CD4-positive, alpha-beta T cell treated with Interleukin-6 for 4 hours (primary cell): ENCODE results near the gene EPGN.
A peak's percentile ranks its signal among the peaks of the same experiment; 100 is the strongest.

Source experiments
- DNase-seq: peaks from one replicate; pipeline ENCODE4 v3.0.0-alpha.2; 2020; ENCODE audit warnings: mixed read lengths

Gene EPGN, protein sequence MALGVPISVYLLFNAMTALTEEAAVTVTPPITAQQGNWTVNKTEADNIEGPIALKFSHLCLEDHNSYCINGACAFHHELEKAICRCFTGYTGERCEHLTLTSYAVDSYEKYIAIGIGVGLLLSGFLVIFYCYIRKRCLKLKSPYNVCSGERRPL

DNA sequence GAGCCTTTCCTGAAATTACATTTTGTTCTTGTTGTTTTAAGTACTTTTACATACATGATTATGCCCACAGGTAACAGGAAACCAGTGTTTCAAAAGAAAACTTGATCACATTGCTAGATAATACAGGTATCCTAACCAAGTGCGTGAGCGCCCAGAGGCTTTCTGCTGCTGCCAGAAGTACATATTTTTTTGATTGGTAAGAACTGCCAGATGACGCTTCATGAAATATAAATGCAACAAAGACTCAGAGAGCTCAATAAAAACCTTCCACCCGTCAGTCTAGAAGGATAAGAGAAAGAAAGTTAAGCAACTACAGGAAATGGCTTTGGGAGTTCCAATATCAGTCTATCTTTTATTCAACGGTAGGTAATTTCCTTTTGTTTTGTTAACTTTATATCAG, at the start of gene EPGN:
Gene EPGN (plus strand): TSS at position 256 of the 400 bp plus-strand sequence. CDS start 64 bp downstream, at position 320.
- peak; percentile 10 for DNase-seq

DNA sequence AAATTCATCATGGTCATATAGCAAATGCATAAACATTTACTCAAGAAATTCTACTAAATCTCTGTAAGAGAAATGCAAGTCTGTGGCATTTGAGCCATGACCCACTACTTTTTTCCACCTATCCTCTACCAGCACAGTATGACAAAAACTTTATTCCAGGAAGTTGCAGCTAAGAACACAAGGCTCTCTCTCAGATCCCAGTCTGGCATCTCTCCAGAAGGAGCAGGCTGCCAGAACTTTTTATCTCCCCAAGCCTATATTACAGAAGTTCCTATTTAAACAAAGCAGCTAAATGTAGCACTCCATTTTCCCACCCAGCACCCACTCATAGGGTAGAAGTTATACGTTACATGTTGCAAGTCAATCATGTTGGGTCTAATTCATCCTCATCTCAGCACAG, 49.3 kb upstream of the EPGN start:
- no peak for DNase-seq

DNA sequence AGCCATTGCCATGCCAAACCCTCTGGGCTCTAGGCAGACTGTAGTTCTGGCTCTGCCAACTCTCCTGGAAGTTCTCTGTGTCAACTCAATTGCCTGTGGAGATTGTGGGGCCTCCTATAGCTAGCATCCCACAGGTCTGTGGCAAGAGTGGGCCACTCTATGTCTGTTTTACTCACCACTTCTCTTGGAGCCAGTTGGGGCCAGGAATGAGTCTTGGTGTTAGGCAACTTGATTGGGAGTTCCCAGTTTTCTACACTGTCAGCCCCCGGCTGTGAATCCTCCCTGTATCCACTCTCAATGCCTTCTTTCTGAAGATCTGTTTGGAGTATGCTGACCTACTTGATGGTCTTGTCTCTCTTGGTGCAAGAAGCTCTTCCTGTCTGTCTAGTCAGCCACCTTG, 48.2 kb upstream of the EPGN start:
- no peak for DNase-seq

DNA sequence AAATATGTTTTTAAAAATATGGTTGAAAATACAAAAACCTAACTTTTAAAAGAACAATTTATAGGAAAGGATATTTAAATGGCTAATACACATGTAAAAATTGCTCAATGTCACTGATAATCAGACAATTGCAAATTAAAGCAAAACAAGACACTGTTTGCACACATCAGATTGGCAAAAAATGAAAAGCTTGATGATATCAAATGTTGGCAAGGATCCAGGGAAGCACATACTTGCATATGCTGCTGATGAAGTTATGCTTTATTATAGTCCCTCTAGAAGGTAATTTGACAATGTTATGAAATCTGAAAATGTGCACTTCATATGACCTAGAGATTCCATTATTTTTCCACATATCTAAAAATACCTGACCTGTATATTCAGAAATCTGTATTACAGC, 45.7 kb upstream of the EPGN start:
- DNase-seq, result no peak

DNA sequence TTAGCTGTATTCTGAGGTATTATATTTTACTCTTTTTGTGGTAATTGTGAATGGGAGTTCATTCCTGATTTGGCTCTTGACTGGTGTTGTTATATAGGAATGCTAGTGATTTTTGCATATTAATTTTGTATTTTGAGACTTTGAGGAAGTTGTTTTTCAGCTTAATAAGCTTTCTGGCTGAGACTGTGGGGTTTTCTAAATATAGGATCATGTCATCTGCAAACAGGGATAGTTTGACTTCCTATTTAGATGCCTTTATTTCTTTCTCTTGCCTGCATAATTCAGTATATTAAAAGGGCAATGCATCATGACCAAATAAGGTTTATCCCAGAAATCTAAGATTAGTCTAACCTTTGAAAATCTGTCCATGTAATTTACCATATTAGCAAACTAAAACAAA, 44.7 kb upstream of the EPGN start:
- no peak for DNase-seq

DNA sequence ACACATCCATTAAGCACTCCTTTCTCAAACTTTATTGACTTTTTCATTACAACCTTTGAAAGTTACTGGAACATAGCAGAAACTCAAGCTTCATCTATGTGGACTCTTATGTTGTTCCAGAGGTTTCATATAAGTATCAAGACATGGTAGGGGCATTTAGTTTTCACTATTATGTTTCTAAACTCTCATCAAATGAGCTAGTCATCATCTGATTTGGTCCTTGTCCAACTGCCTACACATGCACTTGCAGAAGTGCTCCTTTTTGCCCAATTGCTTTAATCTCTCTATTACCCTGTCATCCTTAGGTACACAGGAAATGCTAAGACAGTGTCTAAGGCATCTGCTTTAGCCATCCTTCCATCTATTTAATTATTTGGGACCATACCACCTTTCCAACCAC, 42.2 kb upstream of the EPGN start:
- DNase-seq, result no peak

DNA sequence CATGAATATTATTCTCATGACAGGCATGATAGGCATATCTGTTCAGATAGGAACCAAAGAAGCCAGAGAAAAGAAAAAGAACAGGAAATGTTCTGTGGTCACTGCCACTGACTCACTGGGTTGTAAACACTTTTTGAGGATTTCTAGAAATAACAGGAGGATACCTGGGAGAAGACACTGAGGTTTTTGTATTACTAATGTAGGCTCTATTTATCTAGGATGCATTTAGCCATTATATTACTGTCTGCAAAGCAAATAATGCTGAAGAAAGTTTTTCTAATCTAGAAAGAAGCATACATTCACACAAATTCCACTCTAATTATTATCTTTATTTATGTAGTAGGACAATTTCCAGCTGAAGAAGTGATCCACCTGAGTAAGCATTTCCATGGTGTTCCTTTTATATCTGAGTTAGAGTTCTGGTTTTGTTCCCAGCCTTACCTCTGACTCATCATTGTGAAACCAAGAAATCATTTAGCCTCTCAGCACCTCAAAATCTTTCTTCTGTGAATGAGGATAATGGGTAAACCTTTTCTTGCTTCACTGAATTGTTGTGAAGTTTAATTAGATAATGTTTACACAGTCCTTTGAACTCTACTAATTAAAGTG, 40.2 kb upstream of the EPGN start:
- no peak for DNase-seq

DNA sequence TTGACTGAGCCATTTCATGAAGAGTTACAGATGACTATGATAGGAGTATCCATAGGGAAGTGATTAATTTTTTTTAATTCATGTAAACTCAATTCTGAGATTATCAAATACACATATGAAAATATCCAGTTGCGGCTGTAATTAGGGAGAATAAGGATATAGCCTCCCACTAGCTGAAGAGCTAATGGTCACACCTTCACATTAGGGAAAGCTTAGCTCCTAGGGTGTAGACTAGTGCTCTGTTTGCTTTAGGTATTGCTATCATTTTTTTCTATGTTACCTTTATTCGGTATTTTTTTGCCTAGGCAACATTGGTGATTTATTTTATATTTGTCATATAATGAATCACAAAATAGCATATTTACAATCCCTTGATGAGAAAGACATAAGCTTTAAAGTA, 39.6 kb upstream of the EPGN start:
- DNase-seq, result no peak

DNA sequence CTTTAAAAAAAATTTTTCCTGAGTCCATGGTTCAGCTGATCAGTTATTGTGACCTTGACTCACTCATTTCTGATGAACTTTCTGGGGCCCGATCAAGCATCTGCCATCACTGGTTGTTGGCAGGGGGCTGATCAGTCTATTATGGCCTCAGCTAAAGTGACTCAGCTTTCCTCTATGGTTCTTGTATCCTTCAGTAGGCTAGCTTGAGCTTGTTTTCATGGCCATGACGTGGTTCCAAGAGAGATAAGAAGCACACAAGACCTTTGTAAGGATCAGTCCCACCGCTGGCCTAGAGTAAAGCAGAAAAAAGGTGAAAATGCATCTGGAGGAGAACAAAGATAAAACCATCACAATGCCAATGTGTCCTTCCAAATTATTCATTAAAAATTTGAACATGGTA, 29.8 kb upstream of the EPGN start:
- DNase-seq, result no peak

DNA sequence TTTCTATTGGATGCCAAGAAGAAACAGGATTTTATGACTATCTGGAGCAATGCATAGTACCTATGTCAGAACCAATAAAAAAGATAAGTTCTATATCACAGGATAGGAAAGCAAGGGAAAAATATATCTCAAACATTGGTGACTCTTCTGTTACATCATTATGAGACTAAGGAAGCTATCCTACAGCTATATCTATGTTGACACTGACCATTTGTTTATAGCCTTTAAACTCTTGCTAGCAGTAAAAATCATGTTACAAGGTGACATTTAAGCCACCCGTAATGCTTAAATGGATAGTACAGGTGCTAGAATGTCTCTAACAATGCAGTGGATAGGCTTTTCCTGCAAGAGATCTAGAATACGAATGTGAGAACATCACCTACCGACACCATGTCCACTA, 28.6 kb upstream of the EPGN start:
- no peak for DNase-seq

DNA sequence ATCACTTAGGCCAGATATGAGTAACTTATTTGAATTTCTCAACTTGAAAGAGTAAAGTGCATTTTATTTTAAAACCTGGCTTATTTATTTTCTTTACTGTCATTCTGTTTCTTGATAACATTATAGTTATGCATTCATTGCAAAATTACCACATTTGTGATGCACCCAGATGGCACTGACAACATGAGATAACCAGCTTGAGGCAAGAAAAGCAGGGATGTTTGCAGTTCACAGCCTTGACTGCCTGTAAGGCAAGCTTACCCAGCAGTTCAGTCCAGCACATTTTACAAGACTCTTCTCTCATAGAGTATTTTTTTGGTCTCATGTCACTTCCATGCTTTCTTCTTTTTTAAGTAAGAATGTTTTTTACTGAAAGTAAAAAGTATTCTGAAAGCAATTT, 25.3 kb upstream of the EPGN start:
- DNase-seq, result no peak

DNA sequence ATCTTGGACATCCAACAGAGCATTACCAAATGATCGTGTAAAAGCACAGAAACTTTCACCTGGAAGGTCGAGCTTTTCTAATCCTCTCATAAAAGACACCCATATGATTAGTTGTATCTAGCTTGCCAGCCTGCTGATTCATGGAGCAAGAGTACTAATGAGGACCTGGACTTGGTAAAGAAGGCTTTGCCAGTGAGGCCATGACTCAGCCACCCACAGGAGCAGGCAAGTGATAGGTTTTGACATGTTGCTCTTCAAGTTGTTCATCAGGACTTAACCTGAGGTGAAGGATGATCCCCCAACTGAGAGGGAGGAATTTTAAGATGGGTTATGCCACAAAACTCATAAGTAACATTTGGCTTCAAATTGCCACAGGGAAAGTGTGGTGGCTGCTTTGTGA, 24.7 kb upstream of the EPGN start:
- no peak for DNase-seq

DNA sequence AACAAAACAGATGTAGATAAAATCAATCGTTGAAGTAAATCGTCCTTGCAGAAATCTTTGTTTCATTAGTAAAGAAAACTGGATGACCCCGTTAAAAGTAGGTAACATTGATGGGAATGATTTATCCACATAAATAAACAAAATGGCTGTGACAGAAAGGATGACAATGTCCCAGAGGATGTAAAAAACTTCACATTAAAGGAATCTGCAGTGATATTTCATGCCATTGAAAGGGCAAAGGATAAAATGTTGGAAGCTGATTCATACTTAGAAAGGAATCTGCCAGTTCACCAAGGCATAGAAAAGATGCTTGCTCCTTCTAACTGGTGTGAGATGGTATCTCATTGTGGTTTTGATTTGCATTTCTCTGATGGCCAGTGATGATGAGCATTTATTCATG, 24.2 kb upstream of the EPGN start:
- no peak for DNase-seq

DNA sequence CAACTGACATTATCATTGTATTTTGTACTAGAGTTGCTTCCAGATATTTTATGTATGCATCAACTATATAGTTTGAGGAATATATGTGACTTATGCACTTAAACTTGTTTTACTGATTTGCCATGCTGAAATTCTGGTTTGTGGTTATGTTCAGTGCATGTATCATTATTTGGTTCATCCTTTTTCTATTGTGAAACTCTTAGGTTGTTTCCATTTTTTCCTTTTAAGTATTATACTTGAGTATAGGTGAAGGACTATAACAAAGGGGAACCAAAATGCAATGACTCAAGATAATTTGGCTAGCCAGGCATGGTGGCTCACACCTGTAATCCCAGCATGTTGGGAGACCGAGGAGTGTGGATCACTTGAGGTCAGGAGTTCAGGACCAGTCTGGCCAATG, 21.1 kb upstream of the EPGN start:
- DNase-seq, result no peak

DNA sequence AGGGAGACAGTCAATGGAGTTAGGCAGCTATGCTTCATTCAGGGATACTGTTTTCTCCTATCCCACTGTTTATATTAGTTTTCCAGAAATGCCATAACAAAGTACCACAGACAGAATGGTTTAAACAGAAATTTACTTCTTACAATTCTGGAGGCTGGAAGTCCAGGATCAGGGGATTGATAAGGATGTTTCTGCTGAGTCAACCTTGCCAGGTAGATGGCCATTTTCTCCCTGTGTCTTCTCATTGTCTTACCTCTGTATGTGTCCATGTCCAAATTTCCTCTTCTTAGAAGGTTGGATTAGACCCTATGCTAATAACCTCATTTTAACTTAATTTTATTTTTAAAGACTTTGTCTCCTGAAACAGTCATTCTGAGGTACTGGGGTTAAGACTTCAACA, 20.5 kb upstream of the EPGN start:
- no peak for DNase-seq

DNA sequence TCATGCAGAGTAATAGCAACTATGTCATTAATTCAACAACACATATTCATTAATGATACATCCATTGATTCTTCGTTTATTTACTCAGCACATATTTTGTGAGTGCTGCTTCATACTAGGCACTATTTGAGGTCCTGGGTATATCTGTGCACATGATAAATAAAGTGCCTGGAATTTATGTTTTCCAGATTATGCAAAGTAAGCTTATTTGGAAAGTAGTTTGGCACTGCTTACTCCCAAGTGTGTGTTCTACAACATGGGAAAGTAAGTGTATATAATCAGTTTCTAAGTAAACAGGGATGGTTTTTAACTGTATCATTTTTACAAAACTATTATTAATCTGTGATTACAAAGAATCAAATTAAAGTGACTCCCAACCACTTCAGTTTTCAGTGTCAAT, 16.8 kb upstream of the EPGN start:
- DNase-seq, result no peak

DNA sequence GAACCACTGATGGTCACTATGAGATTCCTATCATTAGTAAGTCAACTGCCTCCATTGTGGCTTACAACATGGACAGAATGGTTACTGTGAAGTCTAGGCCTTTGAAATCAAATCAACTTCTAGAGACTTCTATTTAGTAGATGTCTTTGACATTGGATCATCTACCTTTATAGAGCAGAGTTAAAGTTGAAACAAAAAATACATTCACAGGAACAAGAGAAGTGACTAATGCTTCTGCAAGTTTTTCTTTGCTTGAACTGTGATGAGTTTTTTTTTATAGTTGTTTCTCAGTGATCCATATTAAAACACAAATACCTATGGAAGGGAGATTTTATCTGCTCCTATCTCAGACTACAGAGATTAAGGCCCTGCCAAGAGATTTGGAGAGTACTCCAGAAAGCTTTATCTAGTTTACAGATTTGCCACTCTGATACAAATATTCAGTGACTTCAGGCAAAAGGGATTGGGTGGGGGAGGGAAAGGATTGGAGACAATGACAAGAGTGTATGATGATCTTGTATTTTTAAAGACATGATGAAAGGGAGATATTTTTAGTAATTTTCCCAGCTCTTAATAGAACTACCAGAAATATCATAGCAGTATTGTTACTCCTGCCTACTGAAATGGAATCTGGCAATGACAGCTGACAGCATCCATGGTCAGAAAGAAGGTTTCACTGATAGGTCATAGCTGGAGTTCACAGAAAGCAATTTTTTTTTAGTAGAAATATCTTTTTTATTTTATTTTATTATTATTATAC, 16.0 kb upstream of the EPGN start:
- no peak for DNase-seq

DNA sequence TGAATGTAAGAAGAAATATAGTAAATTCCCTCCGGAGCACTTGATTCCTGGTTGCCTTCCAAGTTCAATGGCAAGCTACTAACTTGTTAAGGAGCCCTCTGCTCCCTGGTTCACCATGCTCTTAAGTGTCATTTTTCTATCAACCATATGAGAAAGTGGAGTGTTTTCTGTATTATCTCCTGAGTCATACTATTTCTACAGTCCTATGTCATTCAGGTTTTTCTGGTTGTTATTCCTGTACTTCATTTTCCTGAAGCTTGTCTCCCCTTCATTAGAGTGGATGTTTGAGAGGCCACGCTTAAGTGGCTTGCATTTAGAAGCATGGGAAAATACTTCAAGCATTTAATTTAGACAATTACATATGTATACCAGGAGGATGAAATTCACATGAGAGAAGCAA, 14.7 kb upstream of the EPGN start:
- DNase-seq, result no peak

DNA sequence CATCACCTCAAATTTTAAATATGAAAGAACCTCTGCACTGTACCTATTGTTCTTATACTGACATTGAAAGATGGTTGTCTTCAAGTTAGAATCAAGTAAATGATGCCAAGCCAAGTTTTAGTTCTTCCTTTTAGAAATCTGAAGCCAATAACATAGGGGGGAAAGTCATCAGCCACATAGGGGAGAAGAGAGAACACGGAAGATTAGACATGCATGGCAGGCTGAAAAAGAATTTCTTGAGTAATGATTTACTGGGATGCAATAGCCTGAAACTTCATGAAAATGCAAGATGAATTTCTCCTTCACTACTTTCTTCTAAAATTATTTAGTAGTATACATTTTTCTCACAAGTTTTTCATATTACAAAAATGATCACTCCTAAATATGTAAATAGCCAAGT, 13.6 kb upstream of the EPGN start:
- no peak for DNase-seq

DNA sequence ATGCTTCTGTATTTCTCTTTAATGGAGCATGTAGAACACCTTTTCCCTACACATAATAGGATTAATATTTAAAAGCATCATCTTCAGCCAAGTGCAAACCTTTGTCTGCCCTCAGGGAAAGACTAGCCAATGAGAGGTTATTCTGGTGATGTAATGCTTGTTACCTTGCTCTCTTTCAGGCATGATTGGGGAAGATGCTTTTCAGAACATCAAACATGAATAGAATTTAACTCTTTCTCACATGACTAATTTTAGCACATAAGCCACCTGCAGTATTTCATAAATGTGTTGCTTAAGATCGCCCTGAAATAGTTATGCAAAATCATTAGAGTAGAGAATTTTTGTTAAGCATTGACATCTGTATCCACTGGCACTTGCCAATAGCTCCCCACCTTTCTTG, 10.7 kb upstream of the EPGN start:
- DNase-seq, result no peak

DNA sequence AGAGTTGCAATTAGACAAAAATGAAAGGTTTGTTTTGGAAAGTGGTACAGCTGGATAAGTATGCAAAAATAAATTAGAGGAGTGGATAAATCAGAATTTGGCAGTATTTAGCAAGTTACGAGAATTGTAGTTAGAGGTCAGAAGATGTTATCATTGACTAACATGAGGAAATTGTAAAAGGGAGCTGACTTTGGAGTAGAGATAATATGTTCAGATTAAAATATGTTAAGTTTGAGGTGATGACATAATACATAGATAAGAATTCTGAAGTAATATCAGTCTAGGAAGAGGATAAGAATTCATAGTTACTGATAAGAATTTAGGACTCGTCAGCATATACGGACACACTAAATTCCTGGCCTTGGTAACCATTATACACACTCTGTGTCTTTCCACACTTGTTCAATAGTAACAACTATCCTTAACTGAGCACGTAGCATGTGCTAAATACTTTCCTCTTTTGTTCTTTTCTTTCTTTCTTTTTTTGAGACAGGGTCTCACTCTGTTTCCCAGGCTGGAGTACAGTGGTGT, 4.1 kb upstream of the EPGN start:
- no peak for DNase-seq

DNA sequence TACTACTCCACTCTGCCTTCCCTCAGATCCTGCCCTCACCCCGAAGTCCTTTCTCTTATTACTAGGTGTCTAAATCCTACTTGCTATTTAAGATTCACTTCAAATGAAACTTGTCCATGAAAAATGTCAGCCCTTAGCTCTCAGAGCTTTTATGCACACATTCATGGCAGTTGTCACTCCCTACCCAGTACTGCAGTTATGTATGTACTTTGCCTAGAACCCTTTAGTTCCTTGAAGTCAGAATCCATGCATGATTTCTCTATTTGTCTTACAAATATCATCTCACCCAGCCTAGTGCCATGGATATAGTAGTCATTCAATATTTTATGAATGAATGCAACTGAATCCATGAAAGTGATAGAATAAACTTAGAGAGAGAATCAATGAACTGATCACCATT, 3.3 kb upstream of the EPGN start:
- DNase-seq, result no peak

DNA sequence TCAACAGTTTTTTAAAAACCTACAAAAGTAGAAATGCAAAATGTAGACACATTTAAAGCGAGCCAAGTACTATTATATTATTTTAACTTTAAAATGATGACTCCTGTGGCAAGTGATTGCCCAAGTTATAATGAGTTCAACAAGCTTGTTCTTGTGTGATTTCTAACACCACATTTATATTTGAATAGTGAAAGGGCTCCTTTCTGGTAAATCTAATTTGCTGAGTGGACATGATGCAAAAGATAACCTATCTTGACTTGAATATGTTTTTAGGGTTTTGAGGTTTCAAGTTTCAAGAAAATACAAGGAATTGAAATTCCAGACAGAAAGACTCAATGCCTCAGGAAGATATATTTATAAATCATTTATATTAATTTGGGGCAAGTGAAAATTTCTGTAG, 1.1 kb upstream of the EPGN start:
- no peak for DNase-seq

DNA sequence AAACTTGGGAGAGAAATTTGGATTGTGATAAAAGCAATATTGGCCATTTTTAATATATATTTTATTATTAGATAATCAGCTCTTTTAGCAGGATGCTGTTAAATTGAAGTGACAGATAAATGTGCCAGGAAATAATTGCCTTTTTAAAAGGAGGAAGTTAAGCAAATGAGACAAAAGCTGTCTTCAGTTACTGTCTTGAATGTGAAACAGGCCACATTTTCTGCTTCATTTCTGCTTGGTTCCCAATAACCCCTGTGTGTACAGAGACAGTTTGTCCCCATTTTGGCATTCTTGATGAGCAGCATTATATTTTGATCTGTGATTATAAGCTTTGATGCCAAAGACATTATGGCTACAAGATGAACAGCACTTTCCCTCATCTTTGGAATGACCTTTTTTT, 953 bp downstream of the EPGN start:
- DNase-seq, result no peak
